Uterus (tissue), 4 donors: ENCODE results near the gene UBP1. TPM values are rescaled to one million over a fixed set of nuclear protein-coding genes. Genes with fewer than 3 reads are reported as not detected.

Source experiments
- DNase-seq, 2 donors: peaks; one replicate each; pipeline ENCODE4 v3.0.0-alpha.2; 2019 to 2020
- H3K27ac ChIP-seq, 2 donors: fragments of 200-600 bp; sonication (generic); 1 replicate in 1 of 2; 2 replicates in 1 of 2; pipeline ENCODE4 v1.5.1; 2016 to 2018
- H3K27me3 ChIP-seq, 2 donors: fragments of 200-600 bp; sonication (generic); one replicate each; pipeline ENCODE4 v1.5.1; 2018 to 2019; ENCODE audit warnings: control low read depth in 1 of 2
- H3K36me3 ChIP-seq, 2 donors: fragments of 200-600 bp; sonication (generic); one replicate each; pipeline ENCODE4 v1.5.1; 2019; ENCODE audit warnings: control low read depth in 1 of 2
- H3K4me1 ChIP-seq, 2 donors: fragments of 200-600 bp; sonication (generic); one replicate each; pipeline ENCODE4 v1.5.1; 2018 to 2019; ENCODE audit warnings: control low read depth in 1 of 2
- H3K4me3 ChIP-seq, 2 donors: fragments of 200-600 bp; sonication (generic); 1 replicate in 1 of 2; 2 replicates in 1 of 2; pipeline ENCODE4 v1.5.1; 2018 to 2019; ENCODE audit warnings: mild to moderate bottlenecking in 1 of 2
- H3K9me3 ChIP-seq, 2 donors: fragments of 200-600 bp; sonication (generic); one replicate each; pipeline ENCODE4 v1.5.1; 2019; ENCODE audit warnings: control low read depth in 1 of 2
- POLR2A ChIP-seq, 2 donors: fragments of 450-650 bp; IDR thresholded peaks; one replicate each; pipeline ENCODE4 v1.6.1; 2016; ENCODE audit warnings: antibody characterized with exemption in 2 of 2, mild to moderate bottlenecking in 1 of 2, moderate library complexity in 1 of 2
- intact Hi-C: fragments of 100-400 bp; cut with DNase I; formaldehyde crosslinking; loops from one replicate; pipeline ENCODE4 v1.15.1; 2023; ENCODE audit warnings: low total_unique reads
- total RNA-seq, 4 donors: library from RNA; depleted of rRNA in 3 of 4; stranded (reverse); fragments of >200 nt in 3 of 4; gene quantifications; one replicate each; pipeline versions ENCODE4 v1.1.0 to v1.2.4, GENCODE V29; 2014 to 2023
- TF ChIP-seq, protein P1 (sequence below), 4 experiments: fragments of 200-600 bp in 2 of 4; fragments of 450-650 bp in 2 of 4; sonication (generic) in 2 of 4; IDR thresholded peaks; one replicate each; pipeline ENCODE4 v1.5.1; 2016 to 2019; ENCODE audit warnings: antibody characterized with exemption in 4 of 4, mild to moderate bottlenecking in 2 of 4, moderate library complexity in 1 of 4
- donor health status: DM: yes; HTN: yes; CAD: no.

Gene UBP1
- total RNA-seq, 4 donors from 2014 or later: 25.6 to 86.3 (median 51.2) TPM

DNA sequence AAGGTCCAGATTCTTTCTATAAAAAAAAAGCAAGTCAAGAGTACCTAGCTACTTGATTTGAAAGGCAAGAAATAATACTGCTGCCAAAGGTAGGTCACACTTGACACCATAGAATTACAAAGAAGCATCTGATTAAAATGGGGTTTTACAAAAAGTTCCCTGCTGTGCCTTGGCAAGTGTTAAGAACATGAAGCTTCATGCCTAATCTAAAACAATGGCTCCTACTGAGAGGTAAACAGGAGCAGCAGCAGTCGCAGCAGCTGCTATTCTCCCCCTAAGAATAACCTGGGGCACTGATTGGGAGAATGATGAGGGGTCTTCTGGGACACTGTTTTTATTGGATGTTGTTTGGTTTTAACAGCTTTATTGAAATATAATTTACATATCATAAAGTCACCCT lies 14.1 kb downstream of the UBP1 start:
- H3K9me3 ChIP-seq: no peaks in the 10 kb centered on the region
- intact Hi-C loops: no loop called here
- H3K27ac ChIP-seq: no peak overlapping the region
- H3K4me1 ChIP-seq: no peaks in the 10 kb centered on the region
- no peak overlapping the region for H3K4me3 ChIP-seq
- H3K36me3 ChIP-seq: no peaks in the 10 kb centered on the region
- no peak for DNase-seq
- H3K27me3 ChIP-seq: no peaks in the 10 kb centered on the region
- TF ChIP-seq POLR2A (IDR thresholded peaks at IDR 0.05): no peak
- TF ChIP-seq, protein P1, sequence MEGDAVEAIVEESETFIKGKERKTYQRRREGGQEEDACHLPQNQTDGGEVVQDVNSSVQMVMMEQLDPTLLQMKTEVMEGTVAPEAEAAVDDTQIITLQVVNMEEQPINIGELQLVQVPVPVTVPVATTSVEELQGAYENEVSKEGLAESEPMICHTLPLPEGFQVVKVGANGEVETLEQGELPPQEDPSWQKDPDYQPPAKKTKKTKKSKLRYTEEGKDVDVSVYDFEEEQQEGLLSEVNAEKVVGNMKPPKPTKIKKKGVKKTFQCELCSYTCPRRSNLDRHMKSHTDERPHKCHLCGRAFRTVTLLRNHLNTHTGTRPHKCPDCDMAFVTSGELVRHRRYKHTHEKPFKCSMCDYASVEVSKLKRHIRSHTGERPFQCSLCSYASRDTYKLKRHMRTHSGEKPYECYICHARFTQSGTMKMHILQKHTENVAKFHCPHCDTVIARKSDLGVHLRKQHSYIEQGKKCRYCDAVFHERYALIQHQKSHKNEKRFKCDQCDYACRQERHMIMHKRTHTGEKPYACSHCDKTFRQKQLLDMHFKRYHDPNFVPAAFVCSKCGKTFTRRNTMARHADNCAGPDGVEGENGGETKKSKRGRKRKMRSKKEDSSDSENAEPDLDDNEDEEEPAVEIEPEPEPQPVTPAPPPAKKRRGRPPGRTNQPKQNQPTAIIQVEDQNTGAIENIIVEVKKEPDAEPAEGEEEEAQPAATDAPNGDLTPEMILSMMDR (IDR thresholded peaks at IDR 0.05): no peak

GRCh38 chr3:33425453-33425852 lies 14.8 kb downstream of the UBP1 start:
- intact Hi-C loops: no loop called here
- no peak overlapping the region for H3K27ac ChIP-seq
- no peaks in the 10 kb centered on the region for H3K36me3 ChIP-seq
- H3K9me3 ChIP-seq: no peaks in the 10 kb centered on the region
- no peak for DNase-seq
- no peaks in the 10 kb centered on the region for H3K4me1 ChIP-seq
- no peaks in the 10 kb centered on the region for H3K27me3 ChIP-seq
- TF ChIP-seq POLR2A (IDR thresholded peaks at IDR 0.05): no peak
- TF ChIP-seq, protein P1 (IDR thresholded peaks at IDR 0.05): no peak
- no peak overlapping the region for H3K4me3 ChIP-seq

DNA sequence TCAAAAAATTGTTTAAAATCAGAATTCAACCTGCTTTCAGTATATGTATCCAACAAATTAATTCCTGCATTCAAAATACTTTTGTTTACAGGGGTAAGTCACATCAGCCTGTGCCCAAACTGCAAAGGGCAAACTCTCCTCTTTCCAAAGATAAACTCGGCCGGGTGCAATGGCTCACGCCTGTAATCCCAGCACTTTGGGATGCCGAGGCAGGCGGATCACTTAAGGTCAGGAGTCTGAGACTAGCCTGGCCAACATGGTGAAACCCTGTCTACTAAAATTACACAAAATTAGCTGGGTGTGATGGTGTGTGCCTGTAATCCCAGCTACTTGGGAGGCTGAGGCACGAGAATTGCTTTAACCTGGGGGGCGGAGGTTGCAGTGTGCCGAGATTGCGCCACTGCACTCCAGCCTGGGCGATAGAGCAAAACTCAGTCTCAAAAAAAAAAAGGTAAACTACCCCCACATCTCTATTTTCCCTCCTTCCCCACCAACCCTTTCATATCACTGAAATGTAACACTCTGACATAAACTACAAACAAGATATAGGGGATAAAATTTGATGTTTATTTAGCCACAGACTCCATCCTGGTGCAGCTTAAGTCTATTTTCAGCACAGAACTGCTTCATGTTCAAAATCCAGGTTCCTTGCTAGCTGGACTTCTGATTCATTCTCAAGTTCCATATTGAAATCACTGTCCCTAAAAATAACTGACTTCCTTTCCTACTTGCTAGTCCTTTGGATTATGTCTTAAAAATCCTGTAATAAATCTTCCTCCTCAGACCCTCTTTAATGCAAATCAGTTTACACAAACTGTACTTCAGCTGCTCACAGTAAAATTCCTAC lies 15.4 kb downstream of the UBP1 start:
- Histone ChIP-seq H3K27me3 (no peaks in the 10 kb centered on the region), H3K27ac (no peak overlapping the region), H3K9me3 (no peaks in the 10 kb centered on the region), H3K4me1 (no peaks in the 10 kb centered on the region), H3K4me3 (no peak overlapping the region), H3K36me3 (no peaks in the 10 kb centered on the region)
- TF ChIP-seq, protein P1 (IDR thresholded peaks at IDR 0.05): no peak
- no peak for TF ChIP-seq POLR2A (IDR thresholded peaks at IDR 0.05)
- no peak for DNase-seq
- intact Hi-C loops: no loop called here

DNA sequence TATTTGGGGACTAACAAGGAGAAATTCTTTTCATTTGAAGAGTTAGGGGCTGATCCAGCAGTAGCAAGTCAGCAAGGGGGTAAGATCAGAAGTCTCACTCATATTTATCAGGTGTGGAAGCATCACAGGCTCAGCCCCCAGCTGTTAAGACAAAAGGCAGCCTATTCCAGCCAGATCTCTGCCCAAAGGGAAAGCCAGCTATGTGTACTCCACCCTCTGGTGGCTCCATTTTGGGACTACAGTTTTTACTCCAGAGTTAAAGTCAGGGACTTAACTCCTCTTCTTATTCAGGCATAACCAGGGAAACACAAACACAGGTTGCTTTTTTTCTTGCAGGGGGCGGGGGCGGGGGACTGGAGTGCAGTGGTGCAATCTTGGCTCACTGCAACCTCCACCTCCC lies 19.2 kb downstream of the UBP1 start:
- intact Hi-C loops: no loop called here
- Histone ChIP-seq H3K27me3 (no peaks in the 10 kb centered on the region), H3K4me3 (no peak overlapping the region), H3K9me3 (no peaks in the 10 kb centered on the region), H3K36me3 (no peaks in the 10 kb centered on the region), H3K27ac (no peak overlapping the region), H3K4me1 (no peaks in the 10 kb centered on the region)
- DNase-seq: no peak
- TF ChIP-seq POLR2A (IDR thresholded peaks at IDR 0.05): no peak
- TF ChIP-seq, protein P1 (IDR thresholded peaks at IDR 0.05): no peak

- no peaks in the 10 kb centered on the region for H3K9me3 ChIP-seq
- H3K36me3 ChIP-seq: no peaks in the 10 kb centered on the region
- intact Hi-C loops: no loop called here
- no peak overlapping the region for H3K4me3 ChIP-seq
- H3K27me3 ChIP-seq: no peaks in the 10 kb centered on the region
- no peaks in the 10 kb centered on the region for H3K4me1 ChIP-seq
- no peak for DNase-seq
- H3K27ac ChIP-seq: no peak overlapping the region
- TF ChIP-seq POLR2A (IDR thresholded peaks at IDR 0.05): no peak
- TF ChIP-seq, protein P1 (IDR thresholded peaks at IDR 0.05): no peak
These were observed 20.3 kb downstream of the UBP1 start for GRCh38 chr3:33419948-33420347.
